Frontal cortex (tissue), 4 donors: Measurements from ENCODE around the gene PDLIM5. TPM values are rescaled to one million over a fixed set of nuclear protein-coding genes. Genes with fewer than 3 reads are reported as not detected.
"Not testable (repeated sequence)": the region's sequence is repeated elsewhere in the genome, so short reads cannot be mapped to it uniquely, and the experiment has no call there.

ENCODE experiments used
- DNase-seq, 2 donors: peaks; one replicate each; pipeline ENCODE4 v3.0.0; 2012; ENCODE audit warnings: low spot score in 2 of 2
- FAIRE-seq: peaks from 2 replicates; lab custom pipeline; 2012; peaks lifted over from hg19 to GRCh38; lab: Jason Lieb, UNC
- total RNA-seq: library from RNA; depleted of rRNA; stranded (reverse); fragments of >200 nt; gene quantifications from one replicate; pipeline ENCODE4 v1.2.3, GENCODE V29; 2014
- donor health status: control.
- donor health status: control.
- donor health status: control.

The PDLIM5 gene
- total RNA-seq, 1 donor from 2014 or later = 20.0 TPM

- DNase-seq (no peak), FAIRE-seq (no peak)
Measured at GRCh38 chr4:94545296-94545695, 93.6 kb downstream of the PDLIM5 start.

- DNase-seq (no peak), FAIRE-seq (no peak)
Measured at GRCh38 chr4:94546949-94547348, 95.2 kb downstream of the PDLIM5 start.

- FAIRE-seq (no peak), DNase-seq (no peak)
Measured at GRCh38 chr4:94548571-94548970, 96.8 kb downstream of the PDLIM5 start.

GRCh38 chr4:94550352-94550751 lies 98.6 kb downstream of the PDLIM5 start:
- FAIRE-seq = no peak
- no peak for DNase-seq

GRCh38 chr4:94550851-94551250 lies 99.1 kb downstream of the PDLIM5 start:
- DNase-seq = no peak
- FAIRE-seq = no peak

- DNase-seq = no peak
- no peak for FAIRE-seq
Measured at GRCh38 chr4:94551643-94552564, 100.2 kb downstream of the PDLIM5 start.

- FAIRE-seq, DNase-seq: not testable (repeated sequence)
Measured at GRCh38 chr4:94556047-94556446, 104.3 kb downstream of the PDLIM5 start.

- DNase-seq, FAIRE-seq: not testable (repeated sequence)
Measured at GRCh38 chr4:94557632-94558031, 105.9 kb downstream of the PDLIM5 start.

GRCh38 chr4:94558392-94558904 lies 106.7 kb downstream of the PDLIM5 start:
- DNase-seq = no peak
- FAIRE-seq = peak; percentile 10

- no peak for FAIRE-seq
- no peak for DNase-seq
Measured at GRCh38 chr4:94559351-94559806, 107.6 kb downstream of the PDLIM5 start.

- DNase-seq = no peak
- no peak for FAIRE-seq
Measured at GRCh38 chr4:94561249-94562024, 109.7 kb downstream of the PDLIM5 start.

- DNase-seq = no peak
- FAIRE-seq = no peak
Measured at GRCh38 chr4:94562285-94562684, 110.5 kb downstream of the PDLIM5 start.

- FAIRE-seq (no peak), DNase-seq (no peak)
Measured at GRCh38 chr4:94564252-94564651, 112.5 kb downstream of the PDLIM5 start.

GRCh38 chr4:94566420-94566819 lies 114.7 kb downstream of the PDLIM5 start:
- DNase-seq = no peak
- FAIRE-seq = no peak

- FAIRE-seq (no peak), DNase-seq (no peak)
Measured at GRCh38 chr4:94567811-94568210, 116.1 kb downstream of the PDLIM5 start.

GRCh38 chr4:94570558-94570957 lies 118.8 kb downstream of the PDLIM5 start:
- DNase-seq (no peak), FAIRE-seq (no peak)

- DNase-seq = no peak
- FAIRE-seq = no peak
Measured at GRCh38 chr4:94571298-94571697, 119.6 kb downstream of the PDLIM5 start.

- FAIRE-seq (no peak), DNase-seq (no peak)
Measured at GRCh38 chr4:94571715-94572114, 120.0 kb downstream of the PDLIM5 start.

GRCh38 chr4:94574050-94574449 lies 122.3 kb downstream of the PDLIM5 start:
- FAIRE-seq (no peak), DNase-seq (no peak)

GRCh38 chr4:94574616-94575015 lies 122.9 kb downstream of the PDLIM5 start:
- no peak for DNase-seq
- peak; percentile 87 for FAIRE-seq

- FAIRE-seq = no peak
- DNase-seq = no peak
Measured at GRCh38 chr4:94575652-94576051, 123.9 kb downstream of the PDLIM5 start.
